Progenitor cell of endocrine pancreas (in vitro differentiated cells): ENCODE results near the gene EXOC7. TPM values are rescaled to one million over a fixed set of nuclear protein-coding genes. Genes with fewer than 3 reads are reported as not detected.

ENCODE experiments used
- DNase-seq: peaks from one replicate; pipeline ENCODE4 v3.0.0; 2021; ENCODE audit warnings: low spot score; ENCODE audit not compliant: unreplicated experiment
- H3K27ac Mint-ChIP-seq: 2 replicates; pipeline ENCODE4 v1.8.0; 2021; ENCODE audit warnings: mild to moderate bottlenecking, moderate library complexity, mixed read lengths
- H3K27me3 Mint-ChIP-seq: 2 replicates; pipeline ENCODE4 v1.8.0; 2021; ENCODE audit warnings: mixed read lengths
- H3K36me3 Mint-ChIP-seq: 2 replicates; pipeline ENCODE4 v1.8.0; 2022; ENCODE audit warnings: mixed read lengths; ENCODE audit not compliant: insufficient read depth
- H3K4me1 Mint-ChIP-seq: 2 replicates; pipeline ENCODE4 v1.8.0; 2021; ENCODE audit warnings: low read depth, mixed read lengths
- H3K4me3 Mint-ChIP-seq: 2 replicates; pipeline ENCODE4 v1.8.0; 2021; ENCODE audit warnings: low read depth, mild to moderate bottlenecking, moderate library complexity, mixed read lengths
- H3K9me3 Mint-ChIP-seq: 2 replicates; pipeline ENCODE4 v1.8.0; 2021; ENCODE audit warnings: low read depth, mixed read lengths
- CTCF ChIP-seq: fragments of 200-600 bp; sonication (generic); IDR thresholded peaks from one replicate; pipeline ENCODE4 v1.5.0; 2021; ENCODE audit warnings: antibody characterized with exemption, mild to moderate bottlenecking; ENCODE audit not compliant: unreplicated experiment
- total RNA-seq: library from RNA; stranded (reverse); gene quantifications from 2 replicates; pipeline ENCODE4 v1.2.1, GENCODE V29; 2021

Gene EXOC7
- total RNA-seq, 1 donor from 2014 or later, result 354 TPM

GRCh38 chr17:76131692-76132573 lies 28.3 kb upstream of the EXOC7 start:
- Mint-ChIP-seq H3K36me3 (no peaks in the 10 kb centered on the region), H3K4me3 (peak overlapping the region; percentile 41), H3K27me3 (no peaks in the 10 kb centered on the region), H3K9me3 (no peaks in the 10 kb centered on the region), H3K27ac (peak overlapping the region; percentile 93), H3K4me1 (peaks cover 35% of the 10 kb centered on the region)
- DNase-seq, result no peak
- TF ChIP-seq CTCF, result no peak

GRCh38 chr17:76131051-76131691 lies 27.6 kb upstream of the EXOC7 start:
- Mint-ChIP-seq H3K9me3 (no peaks in the 10 kb centered on the region), H3K4me3 (no peak overlapping the region), H3K27ac (peak overlapping the region; percentile 93), H3K4me1 (peaks cover 36% of the 10 kb centered on the region), H3K36me3 (no peaks in the 10 kb centered on the region), H3K27me3 (no peaks in the 10 kb centered on the region)
- no peak for TF ChIP-seq CTCF
- no peak for DNase-seq

- DNase-seq, result no peak
- TF ChIP-seq CTCF, result no peak
- no peak overlapping the region for H3K4me3 Mint-ChIP-seq
- peaks cover 36% of the 10 kb centered on the region for H3K4me1 Mint-ChIP-seq
- no peaks in the 10 kb centered on the region for H3K27me3 Mint-ChIP-seq
- no peaks in the 10 kb centered on the region for H3K36me3 Mint-ChIP-seq
- no peaks in the 10 kb centered on the region for H3K9me3 Mint-ChIP-seq
- H3K27ac Mint-ChIP-seq, result peak overlapping the region; percentile 54
Measured at GRCh38 chr17:76130473-76130872, 26.9 kb upstream of the EXOC7 start.

GRCh38 chr17:76125922-76126321 lies 22.3 kb upstream of the EXOC7 start:
- H3K27ac Mint-ChIP-seq, result no peak overlapping the region
- no peaks in the 10 kb centered on the region for H3K27me3 Mint-ChIP-seq
- peaks cover 16% of the 10 kb centered on the region for H3K4me1 Mint-ChIP-seq
- H3K4me3 Mint-ChIP-seq, result no peak overlapping the region
- no peak for TF ChIP-seq CTCF
- DNase-seq, result no peak
- H3K9me3 Mint-ChIP-seq, result no peaks in the 10 kb centered on the region
- no peaks in the 10 kb centered on the region for H3K36me3 Mint-ChIP-seq

- Mint-ChIP-seq H3K9me3 (no peaks in the 10 kb centered on the region), H3K4me3 (no peak overlapping the region), H3K4me1 (peaks cover 13% of the 10 kb centered on the region), H3K27me3 (no peaks in the 10 kb centered on the region), H3K36me3 (no peaks in the 10 kb centered on the region), H3K27ac (no peak overlapping the region)
- no peak for DNase-seq
- TF ChIP-seq CTCF, result no peak
Measured at GRCh38 chr17:76125391-76125675, 21.7 kb upstream of the EXOC7 start.
